ENCODE data around the gene PCDHA3. TPM values are rescaled to one million over a fixed set of nuclear protein-coding genes. Genes with fewer than 3 reads are reported as not detected.
A peak's percentile ranks its signal among the peaks of the same experiment; 100 is the strongest.
"Not testable (repeated sequence)": the region's sequence is repeated elsewhere in the genome, so short reads cannot be mapped to it uniquely, and the experiment has no call there.

The PCDHA3 gene
- total RNA-seq, 1 donor, result under 0.01 TPM

GRCh38 chr5:140791089-140791488, 9.8 kb upstream of the PCDHA3 start:
- no peak for TF ChIP-seq CTCF (IDR thresholded peaks at IDR 0.05; ENCODE audit: insufficient read depth, low read depth, low read length)
- no peak overlapping the region for H3K4me3 ChIP-seq (ENCODE audit: low read depth, low read length)
- no peak for DNase-seq (ENCODE audit: low read depth)

- no peak for DNase-seq (ENCODE audit: low read depth)
- no peak for TF ChIP-seq CTCF (IDR thresholded peaks at IDR 0.05; ENCODE audit: insufficient read depth, low read depth, low read length)
- H3K4me3 ChIP-seq (ENCODE audit: low read depth, low read length), result peak within 1 kb of the TSS; percentile 25
Measured at GRCh38 chr5:140794595-140795258, 6.1 kb upstream of the PCDHA3 start, which contains the start of gene PCDHA2. TSS of gene PCDHA2 (plus strand) at chr5:140794852.

DNA sequence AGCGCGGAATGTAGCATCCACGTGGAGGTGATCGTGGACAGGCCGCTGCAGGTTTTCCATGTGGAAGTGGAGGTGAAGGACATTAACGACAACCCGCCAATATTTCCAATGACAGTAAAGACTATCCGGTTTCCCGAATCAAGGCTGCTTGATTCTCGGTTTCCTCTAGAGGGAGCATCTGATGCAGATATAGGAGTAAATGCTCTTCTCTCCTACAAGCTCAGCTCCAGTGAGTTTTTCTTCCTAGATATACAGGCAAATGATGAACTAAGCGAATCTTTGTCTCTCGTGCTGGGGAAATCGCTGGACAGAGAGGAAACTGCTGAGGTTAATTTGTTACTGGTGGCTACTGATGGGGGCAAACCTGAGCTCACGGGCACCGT, 5.6 kb upstream of the PCDHA3 start:
- TF ChIP-seq CTCF (IDR thresholded peaks at IDR 0.05; ENCODE audit: insufficient read depth, low read depth, low read length), result peak; percentile 33
- no peak for DNase-seq (ENCODE audit: low read depth)
- no peak overlapping the region for H3K4me3 ChIP-seq (ENCODE audit: low read depth, low read length)

GRCh38 chr5:140796072-140796717, 4.7 kb upstream of the PCDHA3 start:
- DNase-seq (ENCODE audit: low read depth); H3K4me3 ChIP-seq (ENCODE audit: low read depth, low read length): not testable (repeated sequence)

- no peak for DNase-seq (ENCODE audit: low read depth)
- H3K4me3 ChIP-seq (ENCODE audit: low read depth, low read length), result no peak overlapping the region
- TF ChIP-seq CTCF (IDR thresholded peaks at IDR 0.05; ENCODE audit: insufficient read depth, low read depth, low read length), result no peak
Measured at GRCh38 chr5:140796718-140797095, 4.2 kb upstream of the PCDHA3 start.

- peak overlapping the region; percentile 40 for H3K4me3 ChIP-seq (ENCODE audit: low read depth, low read length)
- TF ChIP-seq CTCF (IDR thresholded peaks at IDR 0.05; ENCODE audit: insufficient read depth, low read depth, low read length), result peak; percentile 30
- no peak for DNase-seq (ENCODE audit: low read depth)
Measured at GRCh38 chr5:140801494-140801841, 611 bp downstream of the PCDHA3 start.

- H3K4me3 ChIP-seq (ENCODE audit: low read depth, low read length); DNase-seq (ENCODE audit: low read depth): not testable (repeated sequence)
Measured at GRCh38 chr5:140802381-140802780, 1.5 kb downstream of the PCDHA3 start.

DNA sequence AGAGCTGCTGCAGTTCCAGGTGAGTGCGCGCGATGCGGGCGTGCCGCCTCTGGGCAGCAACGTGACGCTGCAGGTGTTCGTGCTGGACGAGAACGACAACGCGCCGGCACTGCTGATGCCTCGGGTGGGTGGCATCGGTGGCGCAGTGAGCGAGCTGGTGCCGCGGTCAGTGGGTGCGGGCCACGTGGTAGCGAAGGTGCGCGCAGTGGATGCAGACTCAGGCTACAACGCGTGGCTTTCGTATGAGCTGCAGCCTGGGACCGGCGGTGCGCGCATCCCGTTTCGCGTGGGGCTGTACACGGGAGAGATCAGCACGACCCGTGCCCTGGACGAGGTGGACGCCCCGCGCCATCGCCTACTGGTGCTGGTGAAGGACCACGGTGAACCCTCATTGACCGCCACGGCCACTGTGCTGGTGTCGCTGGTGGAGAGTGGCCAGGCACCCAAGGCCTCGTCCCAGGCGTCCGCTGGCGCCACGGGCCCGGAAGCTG, 2.0 kb downstream of the PCDHA3 start:
- no peak for TF ChIP-seq CTCF (IDR thresholded peaks at IDR 0.05; ENCODE audit: insufficient read depth, low read depth, low read length)
- H3K4me3 ChIP-seq (ENCODE audit: low read depth, low read length), result no peak overlapping the region
- no peak for DNase-seq (ENCODE audit: low read depth)

Measured in fibroblast of villous mesenchyme (primary cell).